Measurements from ENCODE around the gene SAPCD2.

DNA sequence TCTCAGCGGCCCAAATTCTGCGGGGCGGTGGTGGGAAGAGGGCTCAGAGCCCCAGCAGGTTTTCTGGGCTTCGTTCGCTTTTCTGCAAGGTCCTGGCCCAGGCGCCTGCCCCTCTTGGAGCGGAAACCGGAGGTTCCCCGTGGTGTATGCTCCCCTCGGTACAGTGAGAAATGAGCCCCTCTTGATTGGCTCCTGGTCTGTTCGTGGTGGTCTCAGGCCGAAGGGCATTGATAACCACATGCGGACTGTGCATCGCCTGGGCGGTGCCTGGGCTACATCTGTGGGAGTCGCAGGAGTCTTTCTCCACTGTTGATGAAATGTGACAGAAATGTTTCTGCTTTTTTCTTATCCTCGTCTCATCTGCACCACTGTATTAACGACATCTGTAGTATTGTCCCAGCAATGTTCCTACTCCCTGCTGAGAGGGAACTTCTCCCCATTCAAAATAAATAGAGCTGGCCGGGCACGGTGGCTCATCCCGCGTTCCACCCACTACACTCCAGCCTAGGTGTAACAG is 17.1 kb upstream of the SAPCD2 start:
- no peak for TF ChIP-seq CTCF (conservative IDR thresholded peaks at IDR 0.05)
- no peak for TF ChIP-seq ZFX (IDR thresholded peaks at IDR 0.05)
